IMR-90 (cell line): ENCODE results near the gene SPDYE1.
"Not testable (repeated sequence)": the region's sequence is repeated elsewhere in the genome, so short reads cannot be mapped to it uniquely, and the experiment has no call there.

Source experiments
- CEBPB ChIP-seq: IDR thresholded peaks from 2 replicates; pipeline ENCODE4 v1.6.1; 2012; ENCODE audit warnings: low read depth, low read length, improper control_type of control experiment
- CHD1 ChIP-seq: IDR thresholded peaks from 2 replicates; pipeline ENCODE4 v1.6.1; 2012; ENCODE audit warnings: low read depth, low read length, improper control_type of control experiment
- CTCF ChIP-seq: conservative IDR thresholded peaks from 2 replicates; pipeline ENCODE4 v1.5.1; 2012; ENCODE audit warnings: mild to moderate bottlenecking, low read depth, low read length, improper control_type of control experiment
- ELK1 ChIP-seq: fragments of 150-350 bp; IDR thresholded peaks from 2 replicates; pipeline ENCODE4 v1.6.1; 2016; ENCODE audit warnings: low read depth, mild to moderate bottlenecking, low read length, moderate library complexity, borderline replicate concordance
- MAFK ChIP-seq: IDR thresholded peaks from 2 replicates; pipeline ENCODE4 v1.6.1; 2012; ENCODE audit warnings: low read depth, low read length, improper control_type of control experiment
- MXI1 ChIP-seq: IDR thresholded peaks from 2 replicates; pipeline ENCODE4 v1.6.1; 2012; ENCODE audit warnings: low read depth, mild to moderate bottlenecking, low read length, moderate library complexity, borderline replicate concordance
- POLR2A ChIP-seq: IDR thresholded peaks from 2 replicates; pipeline ENCODE4 v1.6.1; 2012; ENCODE audit warnings: mild to moderate bottlenecking, low read depth, low read length
- RAD21 ChIP-seq: IDR thresholded peaks from 2 replicates; pipeline ENCODE4 v1.6.1; 2012; ENCODE audit warnings: low read length, improper control_type of control experiment
- RFX5 ChIP-seq: IDR thresholded peaks from 2 replicates; pipeline ENCODE4 v1.8.0; 2012; ENCODE audit warnings: low read depth, mild to moderate bottlenecking, low read length, moderate library complexity
- SMC3 ChIP-seq: fragments of 150-350 bp; IDR thresholded peaks from 2 replicates; pipeline ENCODE4 v1.6.1; 2016; ENCODE audit warnings: low read depth, mild to moderate bottlenecking, antibody characterized with exemption, low read length, moderate library complexity
- USF2 ChIP-seq: fragments of 150-350 bp; IDR thresholded peaks from 2 replicates; pipeline ENCODE4 v1.6.1; 2017; ENCODE audit warnings: mild to moderate bottlenecking, antibody characterized with exemption, low read length, low read depth

- TF ChIP-seq POLR2A: peak; percentile 89
- peak; percentile 72 for TF ChIP-seq CTCF
- not testable (repeated sequence) for TF ChIP-seq CEBPB, MAFK, SMC3, MXI1, USF2, CHD1, RFX5, ELK1, RAD21
These were observed 21.4 kb downstream of the SPDYE1 start for GRCh38 chr7:44018857-44019807.
